NT2/D1 (cell line): ENCODE results near the gene CNGA1.

Source experiments
- DNase-seq: peaks from one replicate; pipeline ENCODE4 v3.0.0-alpha.2; 2011; ENCODE audit warnings: low read depth, low spot score
- H3K27me3 ChIP-seq: 2 replicates; pipeline ENCODE4 v1.6.0; 2011; ENCODE audit warnings: mild to moderate bottlenecking; ENCODE audit not compliant: insufficient read length, insufficient read depth
- H3K36me3 ChIP-seq: 2 replicates; pipeline ENCODE4 v1.6.1; 2011; ENCODE audit warnings: mild to moderate bottlenecking, low read length, mixed read lengths; ENCODE audit not compliant: insufficient read depth, insufficient read length
- H3K4me1 ChIP-seq: 2 replicates; pipeline ENCODE4 v1.5.1; 2011; ENCODE audit not compliant: insufficient read depth, insufficient read length
- H3K4me3 ChIP-seq: 2 replicates; pipeline ENCODE4 v1.5.1; 2011; ENCODE audit warnings: low read depth; ENCODE audit not compliant: insufficient read length
- H3K9ac ChIP-seq: 2 replicates; pipeline ENCODE4 v1.6.0; 2011; ENCODE audit warnings: low read depth; ENCODE audit not compliant: insufficient read length
- H3K9me3 ChIP-seq: 2 replicates; pipeline ENCODE4 v1.5.1; 2011; ENCODE audit warnings: mild to moderate bottlenecking, low read length; ENCODE audit not compliant: insufficient read depth
- SUZ12 ChIP-seq: IDR thresholded peaks from 2 replicates; pipeline ENCODE4 v1.6.1; 2011; ENCODE audit not compliant: insufficient read length, insufficient read depth; ENCODE audit errors: extremely low read depth
- YY1 ChIP-seq: IDR thresholded peaks from 2 replicates; pipeline ENCODE4 v1.6.1; 2011; ENCODE audit not compliant: insufficient read length, insufficient read depth
- ZNF274 ChIP-seq: IDR thresholded peaks from 2 replicates; pipeline ENCODE4 v1.6.1; 2011; ENCODE audit warnings: mild to moderate bottlenecking, low read depth, low read length

The CNGA1 gene

DNA sequence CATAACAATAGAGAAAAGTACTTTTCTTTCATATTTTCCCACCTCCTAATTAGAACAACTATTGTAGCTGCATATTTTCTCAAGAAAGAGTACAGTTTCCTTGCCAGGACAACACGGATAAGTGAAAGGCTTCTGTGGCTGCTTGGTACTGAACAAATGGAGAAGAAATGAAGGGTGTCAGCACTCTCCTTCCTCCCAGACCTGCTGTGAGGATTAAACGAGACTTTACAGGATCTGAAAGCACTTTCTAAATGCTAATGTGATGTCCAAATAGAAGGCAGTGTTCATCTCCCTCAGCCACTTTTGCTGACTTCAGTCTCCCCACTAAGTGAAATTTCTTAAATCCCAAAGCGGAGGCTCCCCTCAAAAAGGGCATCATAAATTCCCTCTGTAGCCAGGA lies 14.0 kb upstream of the CNGA1 start:
- no peak for TF ChIP-seq SUZ12
- no peaks in the 10 kb centered on the region for H3K27me3 ChIP-seq
- no peaks in the 10 kb centered on the region for H3K4me1 ChIP-seq
- no peaks in the 10 kb centered on the region for H3K9me3 ChIP-seq
- no peak for DNase-seq
- H3K4me3 ChIP-seq = no peak overlapping the region
- no peak overlapping the region for H3K9ac ChIP-seq
- H3K36me3 ChIP-seq = peaks cover 3% of the 10 kb centered on the region

DNA sequence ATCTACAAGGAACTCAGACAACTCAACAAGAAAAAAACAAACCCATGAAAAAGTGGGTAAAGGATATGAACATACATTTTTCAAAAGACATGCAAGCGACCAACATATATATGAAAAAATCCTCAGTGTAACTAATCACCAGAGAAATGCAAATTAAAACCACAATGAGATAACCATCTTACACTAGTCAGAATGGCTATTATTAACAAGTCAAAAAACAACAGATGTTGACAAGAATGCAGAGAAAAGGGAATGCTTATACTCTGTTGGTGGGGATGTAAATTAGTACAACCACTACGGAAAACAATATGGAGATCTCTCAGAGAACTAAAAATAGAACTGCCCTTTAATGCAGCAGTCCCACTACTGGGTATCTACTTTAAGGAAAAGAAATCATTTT lies 12.2 kb upstream of the CNGA1 start:
- no peaks in the 10 kb centered on the region for H3K9me3 ChIP-seq
- no peak overlapping the region for H3K9ac ChIP-seq
- H3K36me3 ChIP-seq = peaks cover 3% of the 10 kb centered on the region
- H3K4me3 ChIP-seq = no peak overlapping the region
- TF ChIP-seq ZNF274 (no peak), SUZ12 (no peak), YY1 (no peak)
- H3K4me1 ChIP-seq = no peaks in the 10 kb centered on the region
- DNase-seq = no peak
- no peaks in the 10 kb centered on the region for H3K27me3 ChIP-seq

DNA sequence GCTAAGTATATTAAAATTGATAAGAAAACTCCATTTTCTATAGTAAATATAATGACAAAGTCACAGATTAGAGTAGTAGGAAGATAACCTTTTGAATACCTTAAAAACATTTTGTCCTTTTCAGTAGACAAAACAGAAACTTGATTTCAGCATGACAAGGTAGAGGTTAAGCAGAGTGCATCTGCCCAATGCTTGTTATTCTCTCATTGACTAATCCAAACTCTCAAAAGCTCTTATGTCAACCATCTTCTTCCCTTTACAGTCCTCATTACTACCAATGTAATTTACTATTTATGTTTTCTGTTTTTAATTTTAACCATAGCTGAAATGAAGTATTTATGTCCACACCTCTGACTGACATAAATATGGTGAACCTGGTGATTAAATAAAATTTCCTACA lies 11.2 kb upstream of the CNGA1 start:
- Histone ChIP-seq H3K9me3 (no peaks in the 10 kb centered on the region), H3K27me3 (no peaks in the 10 kb centered on the region), H3K36me3 (peaks cover 3% of the 10 kb centered on the region), H3K4me1 (no peaks in the 10 kb centered on the region), H3K9ac (no peak overlapping the region), H3K4me3 (no peak overlapping the region)
- DNase-seq = no peak
- TF ChIP-seq ZNF274 (no peak), YY1 (no peak), SUZ12 (no peak)

DNA sequence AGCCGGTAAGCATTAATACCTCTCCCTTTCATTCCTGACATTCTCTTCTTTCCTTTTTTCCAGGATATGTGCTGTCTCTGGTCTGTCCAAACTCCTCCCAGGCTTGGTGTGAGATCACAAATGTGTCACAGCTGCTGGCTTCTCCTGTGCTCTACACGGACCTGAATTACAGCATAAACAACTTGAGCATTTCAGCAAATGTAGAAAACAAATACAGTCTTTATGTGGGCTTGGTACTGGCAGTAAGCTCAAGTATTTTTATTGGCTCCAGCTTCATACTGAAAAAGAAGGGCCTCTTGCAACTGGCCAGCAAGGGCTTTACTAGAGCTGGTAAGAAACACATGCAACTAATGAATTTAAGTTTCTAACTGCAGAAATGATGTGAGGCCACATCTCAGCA lies 8.5 kb upstream of the CNGA1 start:
- no peak overlapping the region for H3K9ac ChIP-seq
- no peaks in the 10 kb centered on the region for H3K9me3 ChIP-seq
- H3K27me3 ChIP-seq = no peaks in the 10 kb centered on the region

DNA sequence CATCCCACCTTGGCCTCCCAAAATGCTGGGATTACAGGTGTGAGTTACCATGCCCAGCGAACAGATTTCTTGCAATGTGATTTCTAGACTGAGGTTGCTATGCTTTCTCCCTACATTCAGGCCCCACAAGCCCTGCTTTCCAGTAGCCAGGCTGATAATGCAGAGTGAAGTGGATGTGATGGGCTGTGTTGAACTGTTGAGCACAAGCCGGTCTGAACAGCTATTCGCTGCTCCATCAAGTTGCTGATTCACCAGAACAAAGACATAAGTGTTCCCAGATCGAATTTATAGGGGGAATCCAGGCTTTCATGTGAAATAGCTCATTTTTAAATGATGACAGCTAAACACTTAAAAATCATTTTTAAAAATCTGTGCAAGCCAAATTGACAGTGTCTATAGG lies 8.0 kb upstream of the CNGA1 start:
- Histone ChIP-seq H3K9ac (no peak overlapping the region), H3K4me1 (no peaks in the 10 kb centered on the region), H3K27me3 (no peaks in the 10 kb centered on the region), H3K9me3 (no peaks in the 10 kb centered on the region), H3K36me3 (peaks cover 3% of the 10 kb centered on the region), H3K4me3 (no peak overlapping the region)
- TF ChIP-seq SUZ12 = no peak
- TF ChIP-seq YY1 = no peak
- DNase-seq = no peak

More for the DNA sequence above, 8.5 kb upstream of the CNGA1 start:
- Histone ChIP-seq H3K4me3 (no peak overlapping the region), H3K4me1 (no peaks in the 10 kb centered on the region), H3K36me3 (peaks cover 3% of the 10 kb centered on the region)
- no peak for TF ChIP-seq SUZ12
- no peak for TF ChIP-seq ZNF274
- TF ChIP-seq YY1 = no peak
- DNase-seq = no peak

DNA sequence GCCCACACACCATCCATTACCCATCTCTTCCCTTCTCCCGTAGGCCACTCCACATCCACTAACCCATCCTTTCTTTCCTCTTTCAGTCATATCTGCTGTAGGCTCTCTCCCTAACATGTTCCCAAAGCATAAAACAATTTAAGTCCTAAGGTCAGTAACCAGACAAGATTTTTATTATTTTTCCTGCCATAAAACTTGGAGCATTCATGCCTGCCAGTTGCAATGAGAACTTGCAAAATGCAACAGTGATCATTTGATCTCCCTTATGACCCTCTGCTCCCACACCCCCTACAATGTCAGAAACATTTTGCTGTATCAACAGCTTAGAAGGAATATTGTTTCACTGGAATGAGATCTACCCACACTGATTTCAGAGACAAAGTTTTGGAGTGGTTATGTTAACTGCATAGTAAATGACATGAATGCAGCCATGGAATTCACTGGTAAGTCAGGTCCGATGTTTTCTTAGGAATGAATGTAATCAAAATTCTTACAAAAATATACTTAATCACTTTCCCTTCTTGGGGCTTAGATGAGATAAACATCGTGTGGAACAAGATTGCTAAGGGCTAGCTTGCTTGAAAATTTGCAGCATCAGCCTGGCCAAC lies 5.8 kb upstream of the CNGA1 start:
- Histone ChIP-seq H3K27me3 (peaks cover 21% of the 10 kb centered on the region), H3K36me3 (peaks cover 3% of the 10 kb centered on the region), H3K4me3 (no peak overlapping the region), H3K9me3 (no peaks in the 10 kb centered on the region), H3K9ac (no peak overlapping the region), H3K4me1 (no peaks in the 10 kb centered on the region)
- TF ChIP-seq SUZ12 = no peak
- no peak for TF ChIP-seq ZNF274
- no peak for TF ChIP-seq YY1
- DNase-seq = no peak

DNA sequence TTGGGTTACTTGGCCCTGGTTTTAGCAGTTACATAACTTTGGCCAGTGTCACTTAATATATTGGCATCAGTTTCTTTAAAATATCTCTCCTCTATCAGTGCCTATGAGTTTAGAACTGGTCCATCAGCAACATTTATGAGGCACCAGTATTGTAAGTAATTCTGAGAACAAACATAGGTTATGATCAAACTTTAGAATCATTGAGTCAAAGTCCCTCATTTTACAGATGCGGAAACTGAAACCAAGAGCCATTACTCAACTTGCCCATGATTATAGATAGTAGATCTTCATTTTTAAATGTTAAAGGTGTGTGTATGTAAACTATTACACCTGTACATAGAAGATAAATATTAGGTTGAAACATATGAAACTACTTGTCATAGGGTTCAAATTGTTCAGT lies 4.6 kb upstream of the CNGA1 start:
- Histone ChIP-seq H3K27me3 (peaks cover 26% of the 10 kb centered on the region), H3K9me3 (no peaks in the 10 kb centered on the region), H3K9ac (no peak overlapping the region), H3K4me3 (no peak overlapping the region), H3K36me3 (peaks cover 3% of the 10 kb centered on the region), H3K4me1 (no peaks in the 10 kb centered on the region)
- TF ChIP-seq ZNF274 = no peak
- no peak for TF ChIP-seq YY1
- no peak for TF ChIP-seq SUZ12
- no peak for DNase-seq
